ENCODE measurements around the gene SCEL. TPM values are rescaled to one million over a fixed set of nuclear protein-coding genes. Genes with fewer than 3 reads are reported as not detected.

SCEL gene
- total RNA-seq, 1 experiment from 2014 or later, result 2.8 TPM

GRCh38 chr13:77623806-77624205 is 88.3 kb downstream of the SCEL start:
- Histone ChIP-seq H3K36me3 (ENCODE audit: control insufficient read depth, insufficient read depth, low read length) (no peaks in the 10 kb centered on the region), H3K4me3 (ENCODE audit: low read depth, low read length) (no peak overlapping the region), H3K27me3 (replicated peaks; ENCODE audit: control insufficient read depth, insufficient read depth, low read length) (no peaks in the 10 kb centered on the region), H3K4me1 (no peaks in the 10 kb centered on the region), H3K9me3 (no peaks in the 10 kb centered on the region)
- Mint-ChIP-seq H3K4me3 (ENCODE audit: unreplicated experiment) (no peak overlapping the region), H3K27ac (ENCODE audit: unreplicated experiment) (no peak overlapping the region), H3K27me3 (ENCODE audit: insufficient read depth, unreplicated experiment) (peaks cover 3% of the 10 kb centered on the region), H3K4me1 (ENCODE audit: low read depth, unreplicated experiment) (no peaks in the 10 kb centered on the region), H3K36me3 (ENCODE audit: insufficient read depth, unreplicated experiment) (no peaks in the 10 kb centered on the region), H3K9me3 (ENCODE audit: unreplicated experiment) (no peaks in the 10 kb centered on the region)
- no peak for DNase-seq
- intact Hi-C loops (cut with micrococcal nuclease; ENCODE audit: unreplicated experiment), result no loop called here
- TF ChIP-seq CTCF (IDR thresholded peaks at IDR 0.05; ENCODE audit: insufficient read depth in 1 of 2, low read depth in 1 of 2, low read length in 1 of 2, severe bottlenecking in 1 of 2, unreplicated experiment in 1 of 2), result no peak
- ChIA-PET CTCF (no interaction called here), POLR2A (no interaction called here)
- no TSS peak for BruUV-seq (replicated peaks)

- no peaks in the 10 kb centered on the region for H3K27me3 ChIP-seq (replicated peaks; ENCODE audit: control insufficient read depth, insufficient read depth, low read length)
- Mint-ChIP-seq H3K4me1 (ENCODE audit: low read depth, unreplicated experiment) (no peaks in the 10 kb centered on the region), H3K9me3 (ENCODE audit: unreplicated experiment) (no peaks in the 10 kb centered on the region), H3K4me3 (ENCODE audit: unreplicated experiment) (no peak overlapping the region), H3K27me3 (ENCODE audit: insufficient read depth, unreplicated experiment) (no peaks in the 10 kb centered on the region), H3K36me3 (ENCODE audit: insufficient read depth, unreplicated experiment) (no peaks in the 10 kb centered on the region), H3K27ac (ENCODE audit: unreplicated experiment) (no peak overlapping the region)
- no peaks in the 10 kb centered on the region for H3K4me1 ChIP-seq
- no peak for DNase-seq
- intact Hi-C loops (cut with micrococcal nuclease; ENCODE audit: unreplicated experiment), result no loop called here
- TF ChIP-seq CTCF (IDR thresholded peaks at IDR 0.05; ENCODE audit: insufficient read depth in 1 of 2, low read depth in 1 of 2, low read length in 1 of 2, severe bottlenecking in 1 of 2, unreplicated experiment in 1 of 2), result no peak
- H3K4me3 ChIP-seq (ENCODE audit: low read depth, low read length), result no peak overlapping the region
- CTCF ChIA-PET, result no interaction called here
- H3K9me3 ChIP-seq, result no peaks in the 10 kb centered on the region
- POLR2A ChIA-PET, result no interaction called here
- no peaks in the 10 kb centered on the region for H3K36me3 ChIP-seq (ENCODE audit: control insufficient read depth, insufficient read depth, low read length)
- no TSS peak for BruUV-seq (replicated peaks)
Observed at GRCh38 chr13:77628170-77628569, 92.7 kb downstream of the SCEL start.

GRCh38 chr13:77637588-77637987 is 102.1 kb downstream of the SCEL start:
- ChIA-PET CTCF (no interaction called here), POLR2A (no interaction called here)
- Mint-ChIP-seq H3K27me3 (ENCODE audit: insufficient read depth, unreplicated experiment) (no peaks in the 10 kb centered on the region), H3K4me1 (ENCODE audit: low read depth, unreplicated experiment) (no peaks in the 10 kb centered on the region), H3K9me3 (ENCODE audit: unreplicated experiment) (no peaks in the 10 kb centered on the region), H3K36me3 (ENCODE audit: insufficient read depth, unreplicated experiment) (no peaks in the 10 kb centered on the region), H3K4me3 (ENCODE audit: unreplicated experiment) (no peak overlapping the region), H3K27ac (ENCODE audit: unreplicated experiment) (no peak overlapping the region)
- no peak for DNase-seq
- Histone ChIP-seq H3K27me3 (replicated peaks; ENCODE audit: control insufficient read depth, insufficient read depth, low read length) (no peaks in the 10 kb centered on the region), H3K4me1 (no peaks in the 10 kb centered on the region), H3K4me3 (ENCODE audit: low read depth, low read length) (no peak overlapping the region), H3K9me3 (no peaks in the 10 kb centered on the region), H3K36me3 (ENCODE audit: control insufficient read depth, insufficient read depth, low read length) (no peaks in the 10 kb centered on the region)
- TF ChIP-seq CTCF (IDR thresholded peaks at IDR 0.05; ENCODE audit: insufficient read depth in 1 of 2, low read depth in 1 of 2, low read length in 1 of 2, severe bottlenecking in 1 of 2, unreplicated experiment in 1 of 2), result no peak
- intact Hi-C loops (cut with micrococcal nuclease; ENCODE audit: unreplicated experiment), result no loop called here
- no TSS peak for BruUV-seq (replicated peaks)

Measured in Caco-2 (cell line).